GM23338 (cell line): Measurements from ENCODE around the gene CAMTA1. TPM values are rescaled to one million over a fixed set of nuclear protein-coding genes. Genes with fewer than 3 reads are reported as not detected.

Source experiments
- ATAC-seq: fragments of 200-7000 bp; cut with Tn5 transposase; 3 replicates; pipeline ENCODE4 v1.9.1; 2020
- DNase-seq: peaks from one replicate; pipeline ENCODE4 v3.0.0-alpha.2; 2015; ENCODE audit warnings: low spot score
- H2AFZ ChIP-seq: fragments of 200-600 bp; sonication (generic); 2 replicates; pipeline ENCODE4 v1.8.0; 2016; ENCODE audit warnings: antibody characterized with exemption, mild to moderate bottlenecking, moderate library complexity
- H3F3A ChIP-seq: fragments of 200-600 bp; sonication (generic); replicated peaks from 2 replicates; pipeline ENCODE4 v1.8.0; 2017; ENCODE audit warnings: antibody characterized with exemption, mixed run types, low read depth
- H3K27ac ChIP-seq: fragments of 200-600 bp; sonication (generic); 2 replicates; pipeline ENCODE4 v1.6.1; 2016; ENCODE audit warnings: low read depth
- H3K27me3 ChIP-seq: fragments of 200-600 bp; sonication (generic); 2 replicates; pipeline ENCODE4 v1.8.0; 2016; ENCODE audit warnings: mild to moderate bottlenecking, mixed run types, moderate library complexity; ENCODE audit not compliant: insufficient read depth
- H3K36me3 ChIP-seq: fragments of 200-600 bp; sonication (generic); 2 replicates; pipeline ENCODE4 v1.8.0; 2016; ENCODE audit warnings: mild to moderate bottlenecking; ENCODE audit not compliant: insufficient read depth
- H3K4me1 ChIP-seq: fragments of 200-600 bp; sonication (generic); 2 replicates; pipeline ENCODE4 v1.8.0; 2016; ENCODE audit warnings: mild to moderate bottlenecking, moderate library complexity; ENCODE audit not compliant: insufficient read depth
- H3K4me2 ChIP-seq: fragments of 200-600 bp; sonication (generic); 2 replicates; pipeline ENCODE4 v1.7.1; 2017; ENCODE audit warnings: mixed run types
- H3K4me3 ChIP-seq: fragments of 200-600 bp; sonication (generic); 2 replicates; pipeline ENCODE4 v1.6.1; 2016; ENCODE audit warnings: mixed run types
- H3K79me2 ChIP-seq: fragments of 200-600 bp; sonication (generic); replicated peaks from 2 replicates; pipeline ENCODE4 v1.8.0; 2017; ENCODE audit warnings: mild to moderate bottlenecking; ENCODE audit not compliant: insufficient read depth
- H3K9me2 ChIP-seq: fragments of 200-600 bp; sonication (generic); 2 replicates; pipeline ENCODE4 v1.8.0; 2017; ENCODE audit not compliant: insufficient read depth
- H4K20me1 ChIP-seq: fragments of 200-600 bp; sonication (generic); replicated peaks from 2 replicates; pipeline ENCODE4 v1.8.0; 2017; ENCODE audit warnings: mild to moderate bottlenecking; ENCODE audit not compliant: insufficient read depth
- H3K27ac Mint-ChIP-seq: 2 replicates; pipeline ENCODE4 v1.8.0; 2020; ENCODE audit warnings: inconsistent platforms, mild to moderate bottlenecking, moderate library complexity, mixed read lengths
- H3K27me3 Mint-ChIP-seq: 3 replicates; pipeline ENCODE4 v1.8.0; 2022; ENCODE audit warnings: low read depth, mild to moderate bottlenecking, moderate library complexity, mixed read lengths, inconsistent platforms; ENCODE audit not compliant: insufficient read depth, poor library complexity
- H3K36me3 Mint-ChIP-seq: 3 replicates; pipeline ENCODE4 v1.8.0; 2021; ENCODE audit warnings: low read depth, mild to moderate bottlenecking, inconsistent platforms, moderate library complexity, mixed read lengths
- H3K4me1 Mint-ChIP-seq: 3 replicates; pipeline ENCODE4 v1.8.0; 2020; ENCODE audit warnings: mild to moderate bottlenecking, inconsistent platforms, mixed read lengths
- H3K4me3 Mint-ChIP-seq: 3 replicates; pipeline ENCODE4 v1.8.0; 2021; ENCODE audit warnings: moderate library complexity, mild to moderate bottlenecking, inconsistent platforms, mixed read lengths
- H3K9me3 Mint-ChIP-seq: 3 replicates; pipeline ENCODE4 v1.8.0; 2020; ENCODE audit warnings: moderate library complexity, mild to moderate bottlenecking, inconsistent platforms, mixed read lengths
- CREB1 ChIP-seq: fragments of 250-450 bp; sonication (Bioruptor Pico); IDR thresholded peaks from 2 replicates; pipeline ENCODE4 v1.5.0; 2020; ENCODE audit warnings: low read depth, mild to moderate bottlenecking, moderate library complexity
- CTCF ChIP-seq, 2 experiments: fragments of 200-600 bp in 1 of 2; sonication (generic) in 1 of 2; conservative IDR thresholded peaks; 2 replicates each; pipeline versions ENCODE4 v1.5.1 to v1.6.1; 2016 to 2017; ENCODE audit warnings: antibody characterized with exemption in 2 of 2, low read depth in 2 of 2, mild to moderate bottlenecking in 2 of 2, moderate library complexity in 1 of 2
- ETS1 ChIP-seq: IDR thresholded peaks from 2 replicates; pipeline ENCODE4 v1.6.1; 2016; ENCODE audit warnings: antibody characterized with exemption
- EZH2 ChIP-seq: fragments of 200-600 bp; sonication (generic); IDR thresholded peaks from one replicate; pipeline ENCODE4 v1.8.0; 2017; ENCODE audit warnings: antibody characterized with exemption, mild to moderate bottlenecking, low read depth; ENCODE audit not compliant: unreplicated experiment
- EZH2phosphoT487 ChIP-seq: fragments of 200-600 bp; sonication (generic); IDR thresholded peaks from one replicate; pipeline ENCODE4 v1.8.1; 2018; ENCODE audit warnings: antibody characterized with exemption; ENCODE audit not compliant: unreplicated experiment
- JUNB ChIP-seq: IDR thresholded peaks from one replicate; pipeline ENCODE4 v1.6.1; 2016; ENCODE audit warnings: antibody characterized with exemption; ENCODE audit not compliant: unreplicated experiment
- NANOG ChIP-seq: IDR thresholded peaks from 2 replicates; pipeline ENCODE4 v1.6.1; 2016; ENCODE audit warnings: antibody characterized with exemption, borderline replicate concordance
- POLR2AphosphoS5 ChIP-seq: IDR thresholded peaks from 2 replicates; pipeline ENCODE4 v1.6.1; 2016; ENCODE audit warnings: antibody characterized with exemption, low read depth
- REST ChIP-seq: IDR thresholded peaks from one replicate; pipeline ENCODE4 v1.6.1; 2018; ENCODE audit warnings: antibody characterized with exemption; ENCODE audit not compliant: unreplicated experiment
- STAT1 ChIP-seq: IDR thresholded peaks from one replicate; pipeline ENCODE4 v1.6.1; 2016; ENCODE audit warnings: antibody characterized with exemption; ENCODE audit not compliant: unreplicated experiment
- ZNF114 ChIP-seq: fragments of 250-450 bp; sonication (Bioruptor Pico); IDR thresholded peaks from 2 replicates; pipeline ENCODE4 v1.5.0; 2020; ENCODE audit warnings: mild to moderate bottlenecking, moderate library complexity
- ZNF331 ChIP-seq: fragments of 250-450 bp; sonication (Bioruptor Pico); IDR thresholded peaks from 2 replicates; pipeline ENCODE4 v1.5.0; 2020; ENCODE audit warnings: low read depth, mild to moderate bottlenecking, moderate library complexity
- ZNF462 ChIP-seq: fragments of 250-450 bp; sonication (Bioruptor Pico); IDR thresholded peaks from 2 replicates; pipeline ENCODE4 v1.5.0; 2020; ENCODE audit warnings: mild to moderate bottlenecking, moderate library complexity
- polyA plus RNA-seq: library from polyadenylated mRNA; unstranded; fragments of >200 nt; fragmentation: Nextera tagmentation; extraction: Ambion mirVana; gene quantifications from 2 replicates; pipeline ENCODE4 v1.2.1, GENCODE V29; 2016
- total RNA-seq: library from RNA; depleted of rRNA; stranded (reverse); fragments of >200 nt; shearing (Covaris generic); gene quantifications from 2 replicates; pipeline ENCODE4 v1.2.3, GENCODE V29; 2014

Gene CAMTA1
- total and polyA plus RNA-seq, 2 experiments from 2014 or later = 115 to 519 TPM

- Histone ChIP-seq H3K4me3 (no peak overlapping the region), H3K27ac (no peak overlapping the region), H3K79me2 (peaks cover 31% of the 10 kb centered on the region), H3K4me1 (peaks cover 9% of the 10 kb centered on the region; the same call in 1 of the 2 replicates), H4K20me1 (no peaks in the 10 kb centered on the region; the same call in 1 of the 2 replicates), H3F3A (no peaks in the 10 kb centered on the region), H3K9me2 (no peaks in the 10 kb centered on the region), H3K4me2 (no peak overlapping the region), H2AFZ (no peak overlapping the region), H3K27me3 (no peaks in the 10 kb centered on the region), H3K36me3 (peaks cover 4% of the 10 kb centered on the region; the same call in 1 of the 2 replicates)
- ATAC-seq (no peak), DNase-seq (no peak)
- peaks cover 21% of the 10 kb centered on the region for H3K4me1 Mint-ChIP-seq
- H3K27me3 Mint-ChIP-seq = no peaks in the 10 kb centered on the region
- H3K4me3 Mint-ChIP-seq = no peak overlapping the region
- H3K36me3 Mint-ChIP-seq = peaks cover 27% of the 10 kb centered on the region
- H3K27ac Mint-ChIP-seq = no peak overlapping the region
- TF ChIP-seq STAT1 (no peak), ZNF462 (CRISPR knock-in tag) (no peak), ZNF331 (CRISPR knock-in tag) (no peak), JUNB (no peak), CREB1 (CRISPR knock-in tag) (no peak), REST (no peak), CTCF (conservative IDR thresholded peaks at IDR 0.05; ENCODE audit: low read depth in 2 of 2) (no peak), ZNF114 (no peak), NANOG (no peak), EZH2phosphoT487 (no peak), POLR2AphosphoS5 (no peak), ETS1 (no peak), EZH2 (no peak)
- H3K9me3 Mint-ChIP-seq = no peaks in the 10 kb centered on the region
These were observed 72.6 kb downstream of the CAMTA1 start for GRCh38 chr1:6857831-6858230.
